ENCODE measurements around the gene ANAPC15.

Gene ANAPC15

DNA sequence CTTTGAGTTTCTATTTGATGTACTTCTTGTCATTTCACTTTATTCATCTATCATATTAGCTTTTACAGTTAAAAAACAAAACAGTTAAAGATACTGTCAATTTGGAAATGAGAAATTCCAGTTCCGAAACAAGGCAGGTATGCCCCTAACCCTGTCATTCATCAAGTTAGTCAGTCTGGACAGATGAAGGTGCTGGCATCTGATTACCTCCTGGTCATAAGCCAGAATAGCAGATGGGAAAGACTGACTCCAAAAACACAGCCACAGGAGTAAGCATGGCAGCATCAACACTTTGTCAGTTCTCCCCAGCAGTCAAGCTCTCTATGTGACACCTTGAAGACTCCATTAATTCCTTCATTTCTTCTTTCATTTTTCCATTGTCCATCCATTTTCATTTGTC is 27.5 kb downstream of the ANAPC15 start:
- TF ChIP-seq EZH2phosphoT487 (conservative IDR thresholded peaks at IDR 0.05; ENCODE audit: low read length) = no peak
- TF ChIP-seq CTCF (IDR thresholded peaks at IDR 0.05; ENCODE audit: insufficient read depth, low read length, poor library complexity, severe bottlenecking) = no peak
- Histone ChIP-seq H3K79me2 (ENCODE audit: insufficient read depth, low read length) (peaks cover 2% of the 10 kb centered on the region), H3K9ac (ENCODE audit: low read length) (no peak overlapping the region), H3K4me2 (ENCODE audit: low read depth, low read length, poor library complexity, severe bottlenecking) (no peak overlapping the region), H3K36me3 (ENCODE audit: low read length) (no peaks in the 10 kb centered on the region), H3K4me3 (ENCODE audit: insufficient read depth, low read length, poor library complexity, severe bottlenecking) (no peak overlapping the region), H3K27me3 (ENCODE audit: low read length) (no peaks in the 10 kb centered on the region), H4K20me1 (ENCODE audit: low read depth, low read length) (no peaks in the 10 kb centered on the region), H3K27ac (ENCODE audit: low read depth, low read length) (no peak overlapping the region), H2AFZ (ENCODE audit: low read depth, low read length, severe bottlenecking) (no peak overlapping the region), H3K9me3 (ENCODE audit: insufficient read depth, low read length) (no peaks in the 10 kb centered on the region), H3K9me2 (replicated peaks; ENCODE audit: insufficient read depth, low read length) (no peaks in the 10 kb centered on the region), H3F3A (ENCODE audit: insufficient read depth) (peaks cover 13% of the 10 kb centered on the region; the same call in 1 of the 2 replicates)

- Histone ChIP-seq H2AFZ (ENCODE audit: low read depth, low read length, severe bottlenecking) (no peak overlapping the region), H3K27me3 (ENCODE audit: low read length) (no peaks in the 10 kb centered on the region), H3K27ac (ENCODE audit: low read depth, low read length) (no peak overlapping the region), H3K4me2 (ENCODE audit: low read depth, low read length, poor library complexity, severe bottlenecking) (no peak overlapping the region), H3K9ac (ENCODE audit: low read length) (no peak overlapping the region), H4K20me1 (ENCODE audit: low read depth, low read length) (no peaks in the 10 kb centered on the region), H3F3A (ENCODE audit: insufficient read depth) (peaks cover 13% of the 10 kb centered on the region; the same call in 1 of the 2 replicates), H3K9me3 (ENCODE audit: insufficient read depth, low read length) (no peaks in the 10 kb centered on the region), H3K79me2 (ENCODE audit: insufficient read depth, low read length) (peaks cover 11% of the 10 kb centered on the region), H3K4me3 (ENCODE audit: insufficient read depth, low read length, poor library complexity, severe bottlenecking) (no peak overlapping the region), H3K36me3 (ENCODE audit: low read length) (no peaks in the 10 kb centered on the region), H3K9me2 (replicated peaks; ENCODE audit: insufficient read depth, low read length) (no peaks in the 10 kb centered on the region)
- TF ChIP-seq EZH2phosphoT487 (conservative IDR thresholded peaks at IDR 0.05; ENCODE audit: low read length) (no peak), CTCF (IDR thresholded peaks at IDR 0.05; ENCODE audit: insufficient read depth, low read length, poor library complexity, severe bottlenecking) (no peak)
Observed at GRCh38 chr11:72084076-72084475, 28.4 kb downstream of the ANAPC15 start.

DNA sequence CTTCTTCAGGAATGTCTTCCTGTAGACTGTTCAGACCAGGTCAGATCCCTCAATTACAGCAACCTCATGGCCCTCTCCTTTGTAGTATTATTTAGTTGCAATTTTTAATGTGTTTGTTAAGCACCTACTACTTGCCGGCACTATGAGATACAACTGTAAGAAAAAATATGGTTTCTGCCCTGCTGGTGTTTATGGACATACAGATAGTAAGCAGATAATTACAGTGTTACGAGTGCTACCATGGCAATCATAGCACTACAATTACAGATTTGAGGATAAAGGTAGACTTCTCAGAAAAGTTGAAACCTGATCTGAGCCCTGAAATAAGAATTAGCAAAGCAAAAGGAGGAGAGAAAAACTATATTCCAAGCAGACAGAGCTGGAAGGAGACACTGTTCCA is 29.1 kb downstream of the ANAPC15 start:
- Histone ChIP-seq H3K27ac (ENCODE audit: low read depth, low read length) (no peak overlapping the region), H3K4me2 (ENCODE audit: low read depth, low read length, poor library complexity, severe bottlenecking) (no peak overlapping the region), H3K27me3 (ENCODE audit: low read length) (no peaks in the 10 kb centered on the region), H2AFZ (ENCODE audit: low read depth, low read length, severe bottlenecking) (no peak overlapping the region), H3K9me3 (ENCODE audit: insufficient read depth, low read length) (no peaks in the 10 kb centered on the region), H3K79me2 (ENCODE audit: insufficient read depth, low read length) (peaks cover 17% of the 10 kb centered on the region), H3F3A (ENCODE audit: insufficient read depth) (peaks cover 13% of the 10 kb centered on the region; the same call in 1 of the 2 replicates), H3K9me2 (replicated peaks; ENCODE audit: insufficient read depth, low read length) (no peaks in the 10 kb centered on the region), H4K20me1 (ENCODE audit: low read depth, low read length) (no peaks in the 10 kb centered on the region), H3K4me3 (ENCODE audit: insufficient read depth, low read length, poor library complexity, severe bottlenecking) (no peak overlapping the region), H3K9ac (ENCODE audit: low read length) (no peak overlapping the region), H3K36me3 (ENCODE audit: low read length) (no peaks in the 10 kb centered on the region)
- TF ChIP-seq CTCF (IDR thresholded peaks at IDR 0.05; ENCODE audit: insufficient read depth, low read length, poor library complexity, severe bottlenecking) (no peak), EZH2phosphoT487 (conservative IDR thresholded peaks at IDR 0.05; ENCODE audit: low read length) (no peak)

Data from SU-DHL-6 (cell line).